Measurements from ENCODE around the gene BPIFA1.

Gene BPIFA1

GRCh38 chr20:33257237-33257636 is 21.4 kb downstream of the BPIFA1 start:
- peaks cover 3% of the 10 kb centered on the region for H3K9me3 Mint-ChIP-seq
- no peak for DNase-seq (ENCODE audit: low spot score in 2 of 2)
- no peaks in the 10 kb centered on the region for H3K4me1 Mint-ChIP-seq

DNA sequence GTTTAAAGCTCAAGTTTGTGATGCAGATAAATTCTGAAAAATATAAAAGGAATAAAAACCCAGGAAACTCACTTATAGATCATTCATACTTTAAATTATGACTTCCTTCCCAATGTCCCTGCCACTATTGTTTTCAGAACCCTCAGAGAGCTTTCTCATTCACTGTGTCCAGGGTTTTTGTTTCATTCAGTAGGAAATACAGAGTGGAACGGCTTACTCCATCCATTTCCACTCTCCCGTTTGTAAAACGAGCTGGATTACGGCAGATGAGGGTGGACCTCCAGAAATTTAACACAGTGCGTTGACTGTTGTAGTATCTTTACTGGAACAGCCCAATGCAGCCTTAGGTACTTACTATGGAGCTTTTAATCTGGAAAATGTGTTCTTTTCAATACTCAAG is 23.6 kb downstream of the BPIFA1 start:
- no peak overlapping the region for H3K27ac Mint-ChIP-seq

More at GRCh38 chr20:33257237-33257636, 21.4 kb downstream of the BPIFA1 start:
- Mint-ChIP-seq H3K36me3 (no peaks in the 10 kb centered on the region), H3K27ac (no peak overlapping the region), H3K4me3 (no peak overlapping the region)
- ATAC-seq: no peak

GRCh38 chr20:33261465-33261864 is 25.7 kb downstream of the BPIFA1 start:
- DNase-seq (ENCODE audit: low spot score in 2 of 2) (no peak), ATAC-seq (no peak)
- Mint-ChIP-seq H3K4me1 (no peaks in the 10 kb centered on the region), H3K27ac (no peak overlapping the region), H3K9me3 (no peaks in the 10 kb centered on the region), H3K36me3 (no peaks in the 10 kb centered on the region), H3K4me3 (no peak overlapping the region)

More for the DNA sequence above, 23.6 kb downstream of the BPIFA1 start:
- H3K9me3 Mint-ChIP-seq: peaks cover under 1% of the 10 kb centered on the region
- DNase-seq (ENCODE audit: low spot score in 2 of 2) (no peak), ATAC-seq (no peak)
- H3K4me3 Mint-ChIP-seq: no peak overlapping the region
- no peaks in the 10 kb centered on the region for H3K36me3 Mint-ChIP-seq
- H3K4me1 Mint-ChIP-seq: no peaks in the 10 kb centered on the region

- no peak for DNase-seq (ENCODE audit: low spot score in 2 of 2)
- no peaks in the 10 kb centered on the region for H3K9me3 Mint-ChIP-seq
- no peaks in the 10 kb centered on the region for H3K4me1 Mint-ChIP-seq
- H3K4me3 Mint-ChIP-seq: no peak overlapping the region
- no peak overlapping the region for H3K27ac Mint-ChIP-seq
- no peaks in the 10 kb centered on the region for H3K36me3 Mint-ChIP-seq
- ATAC-seq: peak; percentile 67
These were observed 26.9 kb downstream of the BPIFA1 start for GRCh38 chr20:33262658-33263065.

GRCh38 chr20:33263784-33264183 is 28.0 kb downstream of the BPIFA1 start:
- ATAC-seq (no peak), DNase-seq (ENCODE audit: low spot score in 2 of 2) (no peak)
- Mint-ChIP-seq H3K9me3 (no peaks in the 10 kb centered on the region), H3K4me1 (no peaks in the 10 kb centered on the region), H3K36me3 (no peaks in the 10 kb centered on the region), H3K4me3 (no peak overlapping the region), H3K27ac (no peak overlapping the region)

DNA sequence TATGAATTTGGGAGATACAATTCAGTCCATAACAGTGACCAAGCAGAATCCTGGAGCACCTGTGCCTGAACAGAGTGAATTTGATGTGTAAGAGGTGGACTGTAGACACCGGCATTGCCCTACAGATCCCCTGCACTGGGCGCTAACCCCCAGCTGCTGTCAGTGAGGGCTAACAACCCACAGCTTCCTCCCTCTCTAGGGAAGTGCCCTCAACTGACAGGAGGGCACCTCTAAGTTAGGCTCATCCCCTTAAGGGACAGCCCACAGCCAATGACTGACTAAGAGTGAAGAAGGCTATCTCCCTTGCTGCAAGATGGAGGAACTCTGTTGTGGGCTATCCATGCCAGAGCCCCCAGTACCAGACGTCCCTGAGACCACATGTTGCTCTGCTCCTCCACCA is 31.9 kb downstream of the BPIFA1 start:
- Mint-ChIP-seq H3K36me3 (no peaks in the 10 kb centered on the region), H3K9me3 (no peaks in the 10 kb centered on the region), H3K27ac (no peak overlapping the region), H3K4me3 (no peak overlapping the region), H3K4me1 (no peaks in the 10 kb centered on the region)
- DNase-seq (ENCODE audit: low spot score in 2 of 2) (no peak), ATAC-seq (no peak)

- no peaks in the 10 kb centered on the region for H3K36me3 Mint-ChIP-seq
- H3K4me3 Mint-ChIP-seq: no peak overlapping the region
- no peaks in the 10 kb centered on the region for H3K4me1 Mint-ChIP-seq
- H3K27ac Mint-ChIP-seq: no peak overlapping the region
- DNase-seq (ENCODE audit: low spot score in 2 of 2) (no peak), ATAC-seq (no peak)
- H3K9me3 Mint-ChIP-seq: no peaks in the 10 kb centered on the region
These were observed 36.5 kb downstream of the BPIFA1 start for GRCh38 chr20:33272155-33272873.

GRCh38 chr20:33273117-33273851 is 37.5 kb downstream of the BPIFA1 start:
- Mint-ChIP-seq H3K4me1 (no peaks in the 10 kb centered on the region), H3K9me3 (no peaks in the 10 kb centered on the region), H3K36me3 (no peaks in the 10 kb centered on the region), H3K27ac (no peak overlapping the region), H3K4me3 (no peak overlapping the region)
- ATAC-seq: peak; percentile 89
- DNase-seq (ENCODE audit: low spot score in 2 of 2): no peak

DNA sequence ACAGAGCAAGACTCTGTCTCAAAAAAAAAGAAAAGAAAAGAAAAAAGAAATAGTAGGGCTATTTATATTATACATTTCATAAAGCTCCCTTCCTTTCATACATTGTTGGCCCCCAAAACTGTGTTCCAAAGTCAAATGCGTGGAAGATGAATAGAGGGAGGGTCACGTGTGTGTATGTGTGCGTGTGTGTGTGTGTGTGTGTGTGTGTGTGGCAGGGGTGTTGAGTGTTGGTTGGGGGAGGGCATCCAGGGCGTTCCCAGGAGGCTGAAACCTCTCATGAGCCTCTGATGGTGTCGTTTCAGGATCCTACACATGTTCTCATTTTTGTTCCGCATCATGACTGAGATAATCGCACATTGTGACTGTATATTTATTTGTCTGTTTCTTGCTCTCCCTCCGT is 39.4 kb downstream of the BPIFA1 start:
- DNase-seq (ENCODE audit: low spot score in 2 of 2) (no peak), ATAC-seq (no peak)
- no peak overlapping the region for H3K27ac Mint-ChIP-seq
- H3K4me3 Mint-ChIP-seq: no peak overlapping the region
- H3K4me1 Mint-ChIP-seq: no peaks in the 10 kb centered on the region
- H3K9me3 Mint-ChIP-seq: no peaks in the 10 kb centered on the region
- no peaks in the 10 kb centered on the region for H3K36me3 Mint-ChIP-seq

DNA sequence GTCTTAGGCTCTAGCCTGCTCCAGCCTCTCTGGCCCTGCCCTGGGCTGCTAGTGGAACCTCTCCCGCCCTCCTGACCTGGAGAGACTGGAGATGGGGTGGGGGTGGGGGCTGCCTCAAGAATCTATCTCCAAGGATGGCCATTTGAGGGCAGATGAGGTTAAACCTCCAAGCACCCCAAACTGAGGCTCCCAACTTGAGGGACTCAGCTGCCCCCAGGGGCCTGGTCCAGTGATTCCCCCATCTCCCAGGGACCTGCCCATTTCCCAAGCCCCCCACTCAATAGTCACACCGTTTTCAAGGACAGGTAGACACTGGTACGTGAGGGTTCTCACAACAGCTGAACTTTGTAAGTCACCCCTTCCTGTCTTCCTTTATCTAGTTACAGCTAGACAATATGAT is 40.1 kb downstream of the BPIFA1 start:
- DNase-seq (ENCODE audit: low spot score in 2 of 2) (no peak), ATAC-seq (no peak)
- Mint-ChIP-seq H3K4me1 (no peaks in the 10 kb centered on the region), H3K27ac (peak overlapping the region; percentile 77), H3K36me3 (no peaks in the 10 kb centered on the region), H3K4me3 (no peak overlapping the region), H3K9me3 (no peaks in the 10 kb centered on the region)

DNA sequence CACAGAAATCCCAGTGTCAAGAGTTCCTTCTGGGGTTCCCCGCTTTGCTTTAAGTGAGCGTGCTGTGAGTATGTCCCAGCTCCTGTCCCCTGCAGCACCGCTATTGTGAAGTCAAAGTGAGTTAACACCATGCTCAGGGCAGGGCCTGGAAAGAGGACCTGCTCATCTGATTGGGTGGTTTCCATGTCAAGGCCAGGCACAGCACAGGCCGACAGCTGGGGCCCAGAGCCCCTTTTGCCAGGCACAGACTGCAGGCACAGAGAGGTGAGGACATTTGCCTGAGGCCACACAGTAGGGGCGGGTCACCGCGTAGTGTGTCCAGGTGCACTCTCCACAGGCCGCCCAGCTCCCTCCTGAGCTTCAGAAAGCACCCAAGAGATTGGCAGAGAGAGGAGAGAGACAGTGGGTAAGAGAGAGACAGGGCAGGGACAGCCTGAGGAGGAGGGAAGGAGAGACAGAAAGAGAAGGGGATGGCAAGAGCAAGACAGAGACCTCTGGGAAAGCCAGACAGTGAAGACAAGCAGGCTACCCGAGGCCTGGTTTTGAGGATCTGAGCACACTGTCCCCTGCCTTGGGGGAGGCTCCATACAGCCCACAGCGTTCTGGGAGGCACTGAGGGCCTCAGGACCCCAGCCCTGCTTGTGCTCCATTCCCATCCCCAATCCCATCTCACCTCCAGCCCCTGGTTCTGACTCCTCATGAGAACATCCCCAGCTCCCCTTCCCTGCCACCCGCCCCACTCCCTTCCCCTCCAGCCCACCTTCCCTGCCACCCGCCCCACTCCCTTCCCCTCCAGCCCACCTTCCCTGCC is 40.7 kb downstream of the BPIFA1 start:
- H3K4me3 Mint-ChIP-seq: no peak overlapping the region
- H3K4me1 Mint-ChIP-seq: no peaks in the 10 kb centered on the region
- no peak for ATAC-seq
- no peak for DNase-seq (ENCODE audit: low spot score in 2 of 2)
- no peaks in the 10 kb centered on the region for H3K36me3 Mint-ChIP-seq
- H3K9me3 Mint-ChIP-seq: no peaks in the 10 kb centered on the region
- H3K27ac Mint-ChIP-seq: peak overlapping the region; percentile 77

DNA sequence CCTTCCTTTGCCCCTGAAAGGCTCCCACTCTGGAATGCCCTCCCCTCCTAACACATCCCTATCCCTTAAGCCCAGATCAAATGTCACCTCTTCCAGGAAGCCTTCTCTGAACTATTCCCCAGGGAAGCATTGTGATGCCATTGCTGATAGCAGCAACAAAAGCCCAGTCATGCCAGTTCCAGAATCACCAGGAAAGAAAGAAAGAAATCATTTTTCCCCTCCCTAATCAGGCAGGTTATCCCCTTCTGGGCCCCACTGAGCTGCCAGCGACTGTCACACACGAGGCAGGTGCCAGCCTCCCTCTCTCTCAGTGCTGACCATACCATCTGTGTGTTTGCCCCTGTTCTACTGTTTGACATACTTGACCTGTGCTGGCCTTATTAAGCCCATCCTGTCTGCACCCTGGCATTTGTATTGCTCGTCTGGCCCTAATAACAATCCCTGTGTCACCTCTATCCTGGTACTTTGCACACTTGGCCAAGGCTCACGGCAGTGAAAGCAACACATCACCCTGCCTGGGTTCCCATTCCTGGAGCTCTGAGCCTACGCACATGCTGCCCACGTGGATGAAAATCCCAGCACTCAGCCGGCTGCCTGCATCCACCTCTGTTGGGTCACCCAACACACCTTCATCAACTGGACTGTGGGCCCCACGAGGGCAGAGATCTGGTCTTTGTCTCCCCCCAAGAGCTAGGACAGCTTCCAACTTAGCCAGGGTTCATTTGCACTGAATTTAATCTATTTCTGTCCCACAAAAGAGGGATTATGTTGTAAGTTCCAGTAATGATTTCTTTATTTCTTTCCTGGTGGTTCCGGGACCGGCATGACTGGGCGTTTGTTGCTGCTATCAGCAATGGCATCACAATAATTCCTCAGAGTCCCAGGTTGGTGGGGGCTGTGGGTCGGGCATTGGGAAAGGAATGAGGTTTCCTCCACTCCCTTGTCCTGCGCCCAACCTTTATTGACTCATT is 42.0 kb downstream of the BPIFA1 start:
- ATAC-seq (no peak), DNase-seq (ENCODE audit: low spot score in 2 of 2) (no peak)
- Mint-ChIP-seq H3K4me3 (no peak overlapping the region), H3K9me3 (no peaks in the 10 kb centered on the region), H3K4me1 (no peaks in the 10 kb centered on the region), H3K36me3 (no peaks in the 10 kb centered on the region), H3K27ac (no peak overlapping the region)

DNA sequence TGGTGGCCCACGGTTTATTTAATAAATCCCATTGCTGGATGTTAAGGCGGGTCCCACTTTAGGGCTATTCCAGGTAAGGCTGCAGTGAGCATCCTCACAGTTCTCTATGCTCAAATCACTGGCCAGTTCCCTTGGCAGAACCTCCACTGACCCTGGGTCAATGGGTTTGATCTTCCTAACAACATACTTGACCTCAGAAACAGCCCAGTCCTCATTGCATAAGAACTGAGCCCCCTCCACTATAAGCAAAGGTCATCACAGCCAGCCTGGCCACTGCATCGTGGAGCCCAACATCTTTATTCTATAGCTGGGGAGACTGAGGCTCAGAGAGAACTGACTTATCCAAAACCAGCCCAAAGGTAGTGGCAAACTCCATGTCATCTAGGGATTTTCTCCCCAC is 42.9 kb downstream of the BPIFA1 start:
- no peak for DNase-seq (ENCODE audit: low spot score in 2 of 2)
- no peak for ATAC-seq
- Mint-ChIP-seq H3K4me3 (no peak overlapping the region), H3K4me1 (no peaks in the 10 kb centered on the region), H3K27ac (no peak overlapping the region), H3K36me3 (no peaks in the 10 kb centered on the region), H3K9me3 (no peaks in the 10 kb centered on the region)

GRCh38 chr20:33279261-33279910 is 43.6 kb downstream of the BPIFA1 start:
- H3K4me3 Mint-ChIP-seq: no peak overlapping the region
- ATAC-seq: no peak
- DNase-seq (ENCODE audit: low spot score in 2 of 2): no peak
- H3K4me1 Mint-ChIP-seq: no peaks in the 10 kb centered on the region
- H3K9me3 Mint-ChIP-seq: no peaks in the 10 kb centered on the region
- H3K36me3 Mint-ChIP-seq: no peaks in the 10 kb centered on the region
- H3K27ac Mint-ChIP-seq: no peak overlapping the region
